HL-60 (cell line): ENCODE measurements around the gene SLC30A10.

ENCODE experiments used
- CTCF ChIP-seq: IDR thresholded peaks from one replicate; pipeline ENCODE4 v1.5.1; 2011; ENCODE audit warnings: low read length, control low read depth, inconsistent platforms; ENCODE audit not compliant: insufficient read depth
- POLR2AphosphoS5 ChIP-seq: IDR thresholded peaks from 2 replicates; pipeline ENCODE4 v1.6.1; 2012; ENCODE audit warnings: low read depth

DNA sequence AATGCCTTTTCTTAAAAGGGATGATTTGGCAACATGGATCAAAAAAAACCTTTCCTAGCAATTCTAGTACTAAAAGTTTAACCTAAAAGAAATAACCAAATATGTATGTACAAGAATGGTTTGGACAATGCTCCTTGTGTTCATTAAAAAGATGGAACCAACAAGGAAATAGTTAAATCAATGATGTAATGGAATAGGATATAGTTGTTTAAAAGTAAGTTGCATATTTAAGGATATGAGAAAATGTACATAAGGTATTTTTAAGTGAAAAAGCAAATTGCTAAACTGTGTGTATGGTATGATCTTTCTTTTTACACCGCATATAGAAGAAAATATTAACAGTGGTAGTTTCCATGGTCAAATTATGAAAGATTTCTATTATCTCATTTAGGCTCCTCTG is 12.1 kb downstream of the SLC30A10 start:
- TF ChIP-seq CTCF (no peak), POLR2AphosphoS5 (no peak)
